HG02943 (cell line): ENCODE results near the gene UNC93B1.

Experiments used
- ATAC-seq: cut with Tn5 transposase; IDR thresholded peaks from one replicate; pipeline ENCODE4 v1.9.1; 2021; ENCODE audit warnings: mild to moderate bottlenecking, low read depth, moderate library complexity; ENCODE audit not compliant: unreplicated experiment

The UNC93B1 gene

GRCh38 chr11:68025047-68025446 lies 21.1 kb upstream of the UNC93B1 start:
- no peak for ATAC-seq

DNA sequence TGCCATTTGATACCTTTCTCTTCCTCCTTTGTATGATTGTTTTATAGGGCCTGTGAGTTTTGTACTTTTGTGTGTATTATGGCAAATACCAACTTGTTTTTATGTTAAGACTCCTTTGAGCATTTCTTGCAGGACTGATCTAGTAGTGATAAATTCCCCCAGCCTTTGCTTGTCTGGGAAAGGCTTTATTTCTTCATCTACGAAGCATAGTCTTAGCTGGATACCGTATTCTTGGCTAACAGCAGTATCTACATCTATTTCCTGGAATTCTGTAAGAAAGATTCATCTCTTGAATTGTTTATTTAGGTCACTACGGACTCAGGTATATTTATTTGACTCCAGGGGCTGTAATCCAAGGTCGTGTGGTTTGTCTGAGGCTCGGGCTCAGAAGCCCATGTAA lies 20.6 kb upstream of the UNC93B1 start:
- ATAC-seq, result no peak

GRCh38 chr11:68022531-68022930 lies 18.6 kb upstream of the UNC93B1 start:
- ATAC-seq, result no peak

DNA sequence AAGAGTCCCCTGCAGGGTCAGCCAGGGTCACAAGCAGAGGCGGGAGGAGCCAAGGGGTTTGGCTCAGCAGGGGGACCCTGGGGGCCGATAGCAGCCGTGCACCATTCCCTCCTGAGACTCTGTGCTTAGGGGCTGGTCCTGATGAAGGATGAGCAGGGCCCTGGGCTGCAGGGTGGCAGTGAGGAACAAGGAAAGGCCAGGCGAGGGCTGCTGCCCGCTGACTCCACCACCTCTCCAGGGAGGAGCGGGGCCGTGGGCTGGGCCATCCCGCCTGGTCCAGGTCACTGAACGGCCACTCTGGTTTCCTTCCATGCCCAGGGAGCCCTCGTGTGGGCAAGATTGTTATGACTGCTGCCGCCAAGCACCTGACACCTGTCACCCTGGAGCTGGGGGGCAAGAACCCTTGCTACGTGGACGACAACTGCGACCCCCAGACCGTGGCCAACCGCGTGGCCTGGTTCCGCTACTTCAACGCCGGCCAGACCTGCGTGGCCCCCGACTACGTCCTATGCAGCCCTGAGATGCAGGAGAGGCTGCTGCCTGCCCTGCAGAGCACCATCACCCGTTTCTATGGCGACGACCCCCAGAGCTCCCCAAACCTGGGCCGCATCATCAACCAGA lies 17.4 kb upstream of the UNC93B1 start:
- ATAC-seq, result no peak

GRCh38 chr11:68020575-68020974 lies 16.7 kb upstream of the UNC93B1 start:
- no peak for ATAC-seq

GRCh38 chr11:68019486-68019885 lies 15.6 kb upstream of the UNC93B1 start:
- no peak for ATAC-seq

- ATAC-seq, result no peak
Measured at GRCh38 chr11:68018730-68019190, 14.9 kb upstream of the UNC93B1 start.

DNA sequence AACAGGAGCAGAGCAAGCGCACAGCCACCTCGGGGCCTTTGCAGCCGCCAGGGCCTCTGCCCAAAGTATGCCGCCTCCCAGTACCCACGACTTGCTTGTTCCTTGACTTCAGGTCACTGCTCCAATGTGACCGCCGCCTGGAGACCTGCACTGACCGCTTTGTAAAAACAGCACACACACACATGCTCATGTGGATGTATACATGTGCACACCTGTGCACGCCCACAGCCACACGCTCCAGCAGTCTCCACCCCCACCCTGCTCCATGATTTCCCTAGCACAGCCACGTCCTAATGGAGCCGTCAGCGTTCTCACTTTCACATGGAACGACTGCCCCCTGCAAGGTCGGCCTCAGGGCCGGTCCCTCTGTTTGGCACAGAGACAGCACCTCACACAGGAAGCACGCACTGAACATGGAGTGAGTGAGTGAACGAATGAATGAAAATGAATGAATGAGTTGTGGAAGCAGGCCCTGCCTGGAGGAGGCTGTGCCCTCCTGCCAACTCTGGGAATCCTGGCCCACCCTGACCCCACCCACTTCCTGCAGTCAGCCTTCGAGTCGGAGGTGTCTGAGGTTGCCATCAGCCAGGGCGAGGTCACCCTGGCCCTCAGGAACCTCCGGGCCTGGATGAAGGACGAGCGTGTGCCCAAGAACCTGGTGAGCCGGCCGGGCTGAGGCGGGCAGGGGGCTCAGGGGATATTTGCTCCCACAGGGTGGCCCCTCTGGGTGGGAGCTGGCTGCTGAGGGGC lies 14.3 kb upstream of the UNC93B1 start:
- ATAC-seq, result no peak

GRCh38 chr11:68016904-68017817 lies 13.3 kb upstream of the UNC93B1 start:
- ATAC-seq, result no peak

GRCh38 chr11:68016161-68016903 lies 12.4 kb upstream of the UNC93B1 start:
- ATAC-seq, result no peak

GRCh38 chr11:68015467-68015866 lies 11.6 kb upstream of the UNC93B1 start:
- ATAC-seq, result no peak

DNA sequence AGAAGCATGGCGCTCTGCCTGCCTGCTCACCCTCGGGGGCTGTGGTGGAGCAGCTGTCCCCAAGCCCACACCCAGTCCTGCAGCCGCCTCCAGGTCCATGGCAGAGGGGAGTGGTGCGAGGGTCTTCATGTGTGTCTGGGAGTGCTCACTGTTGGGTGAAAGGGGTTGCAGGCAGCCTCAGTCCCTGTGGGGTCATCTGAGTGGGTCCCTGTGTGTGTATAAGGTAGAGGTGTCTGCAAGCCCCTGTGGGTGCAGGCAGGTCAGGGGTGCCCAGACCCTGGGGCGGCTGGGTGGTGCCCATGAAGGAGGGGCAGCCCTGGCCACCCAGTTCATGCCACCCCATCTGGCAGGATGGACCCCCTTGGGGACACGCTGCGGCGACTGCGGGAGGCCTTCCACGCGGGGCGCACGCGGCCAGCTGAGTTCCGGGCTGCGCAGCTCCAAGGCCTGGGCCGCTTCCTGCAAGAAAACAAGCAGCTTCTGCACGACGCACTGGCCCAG lies 11.1 kb upstream of the UNC93B1 start:
- ATAC-seq, result no peak

- no peak for ATAC-seq
Measured at GRCh38 chr11:68014157-68014946, 10.5 kb upstream of the UNC93B1 start.

DNA sequence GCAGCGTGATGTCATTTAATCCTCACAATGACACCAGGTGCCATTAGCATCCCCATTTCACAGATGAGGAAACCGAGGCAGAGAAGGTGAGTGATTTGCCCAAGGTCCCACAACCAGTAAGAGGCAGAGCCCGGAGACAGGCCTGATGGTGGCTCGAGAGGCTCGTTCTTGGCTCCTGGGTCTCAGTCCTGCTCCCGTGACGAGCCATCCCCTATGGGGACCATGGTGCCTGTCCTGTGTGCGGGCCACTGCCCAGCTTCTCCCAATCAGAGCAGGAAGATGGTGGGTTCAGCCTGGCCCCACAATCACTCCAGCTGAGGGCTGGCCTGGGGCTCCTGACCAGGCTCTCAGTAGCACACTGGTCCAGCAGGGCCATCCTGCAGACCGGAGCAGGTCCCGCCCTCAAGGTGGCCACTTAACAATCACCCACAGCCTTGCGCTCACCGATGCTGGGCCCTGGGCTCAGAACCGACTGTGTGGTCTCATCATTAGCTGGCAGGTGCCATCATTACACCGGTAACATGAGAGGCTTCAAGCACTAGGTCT lies 9.8 kb upstream of the UNC93B1 start:
- ATAC-seq, result no peak

- no peak for ATAC-seq
Measured at GRCh38 chr11:68012843-68013610, 9.1 kb upstream of the UNC93B1 start.

DNA sequence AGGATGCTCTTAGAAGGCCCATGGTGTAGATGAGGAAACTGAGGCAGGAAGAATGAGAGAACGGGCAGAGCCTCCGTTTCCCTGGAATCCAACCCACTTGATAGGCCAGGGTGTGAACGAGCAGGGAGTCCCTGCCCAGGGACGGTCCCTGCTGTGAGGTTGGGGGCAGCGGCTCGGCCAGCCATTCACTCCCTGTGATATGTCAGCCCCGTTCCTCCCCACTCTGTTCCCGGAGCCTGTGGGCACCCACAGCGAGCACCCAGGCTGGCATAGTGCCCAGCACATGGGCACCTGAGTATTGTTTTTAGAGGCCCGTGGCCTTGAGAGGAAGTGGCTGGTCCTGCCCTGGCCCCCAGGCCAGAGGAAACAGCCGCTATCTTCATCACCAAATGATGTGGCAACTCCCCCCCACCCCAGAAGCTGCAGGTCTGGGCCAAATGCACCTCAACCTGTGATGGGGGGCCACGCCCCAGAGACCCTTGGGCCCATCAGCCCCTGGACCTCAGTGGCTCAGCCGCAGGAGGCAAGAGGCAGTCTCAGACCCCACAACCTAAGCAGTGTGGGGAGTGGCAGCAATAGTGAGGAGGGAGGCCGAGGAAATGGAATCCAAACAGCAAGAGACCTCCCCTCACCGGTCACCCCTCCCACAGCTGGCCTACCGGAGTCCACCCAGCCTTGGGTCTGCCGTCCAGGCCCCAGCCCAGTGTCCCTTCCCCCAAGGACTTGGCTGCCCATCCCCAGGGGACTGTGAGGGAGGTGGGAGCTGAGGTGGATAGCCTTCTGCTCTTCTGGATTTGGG lies 8.3 kb upstream of the UNC93B1 start:
- ATAC-seq, result no peak

- no peak for ATAC-seq
Measured at GRCh38 chr11:68011051-68011943, 7.4 kb upstream of the UNC93B1 start.
